GM23248 (cell line): ENCODE measurements around the gene CATSPERE.

Experiments used
- EZH2 ChIP-seq: fragments of 200-600 bp; sonication (generic); IDR thresholded peaks from 2 replicates; pipeline ENCODE4 v1.6.1; 2018; ENCODE audit warnings: antibody characterized with exemption, mild to moderate bottlenecking; ENCODE audit not compliant: insufficient read depth, poor library complexity, severe bottlenecking
- EZH2phosphoT487 ChIP-seq: fragments of 200-600 bp; sonication (generic); IDR thresholded peaks from 2 replicates; pipeline ENCODE4 v1.6.1; 2018; ENCODE audit warnings: antibody characterized with exemption, moderate library complexity, mild to moderate bottlenecking, low read depth; ENCODE audit not compliant: insufficient read depth

GRCh38 chr1:244424649-244425334 is 36.3 kb upstream of the CATSPERE start:
- TF ChIP-seq EZH2 (no peak), EZH2phosphoT487 (no peak)
